Hepatocyte (in vitro differentiated cells): ENCODE data around the gene SYNJ1. TPM values are rescaled to one million over a fixed set of nuclear protein-coding genes. Genes with fewer than 3 reads are reported as not detected.
"Not testable (repeated sequence)": the region's sequence is repeated elsewhere in the genome, so short reads cannot be mapped to it uniquely, and the experiment has no call there.

Source experiments
- DNase-seq: peaks from one replicate; pipeline ENCODE4 v3.0.0-alpha.2; 2016; ENCODE audit warnings: low spot score
- H2AFZ ChIP-seq: fragments of 200-600 bp; sonication (generic); 2 replicates; pipeline ENCODE4 v1.6.0; 2016; ENCODE audit warnings: antibody characterized with exemption, mild to moderate bottlenecking
- H3K27ac ChIP-seq: fragments of 200-600 bp; sonication (generic); 2 replicates; pipeline ENCODE4 v1.5.1; 2016; ENCODE audit warnings: mild to moderate bottlenecking
- H3K27me3 ChIP-seq: fragments of 200-600 bp; sonication (generic); 2 replicates; pipeline ENCODE4 v1.6.1; 2016
- H3K36me3 ChIP-seq: fragments of 200-600 bp; sonication (generic); replicated peaks from 2 replicates; pipeline ENCODE4 v1.5.1; 2016; ENCODE audit warnings: low read depth; ENCODE audit not compliant: insufficient read depth
- H3K4me1 ChIP-seq: fragments of 200-600 bp; sonication (generic); 2 replicates; pipeline ENCODE4 v1.5.1; 2016; ENCODE audit warnings: mild to moderate bottlenecking, moderate library complexity; ENCODE audit not compliant: insufficient read depth
- H3K4me2 ChIP-seq: fragments of 200-600 bp; sonication (generic); 2 replicates; pipeline ENCODE4 v1.6.0; 2016
- H3K4me3 ChIP-seq: fragments of 200-600 bp; sonication (generic); 2 replicates; pipeline ENCODE4 v1.5.1; 2016; ENCODE audit warnings: mild to moderate bottlenecking
- H3K79me2 ChIP-seq: fragments of 200-600 bp; sonication (generic); 2 replicates; pipeline ENCODE4 v1.6.0; 2017; ENCODE audit warnings: mild to moderate bottlenecking
- H3K9me2 ChIP-seq: fragments of 200-600 bp; sonication (generic); replicated peaks from 2 replicates; pipeline ENCODE4 v1.6.0; 2017; ENCODE audit warnings: mild to moderate bottlenecking; ENCODE audit not compliant: insufficient read depth
- H3K9me3 ChIP-seq: fragments of 200-600 bp; sonication (generic); 2 replicates; pipeline ENCODE4 v1.5.1; 2016; ENCODE audit warnings: low read depth, mild to moderate bottlenecking
- H4K20me1 ChIP-seq: fragments of 200-600 bp; sonication (generic); 2 replicates; pipeline ENCODE4 v1.6.0; 2016; ENCODE audit warnings: mild to moderate bottlenecking; ENCODE audit not compliant: insufficient read depth, poor library complexity, severe bottlenecking
- EZH2 ChIP-seq: fragments of 200-600 bp; sonication (generic); IDR thresholded peaks from 2 replicates; pipeline ENCODE4 v1.6.1; 2016; ENCODE audit warnings: antibody characterized with exemption, mild to moderate bottlenecking, borderline replicate concordance
- EZH2phosphoT487 ChIP-seq: fragments of 200-600 bp; sonication (generic); IDR thresholded peaks from one replicate; pipeline ENCODE4 v1.6.1; 2018; ENCODE audit warnings: antibody characterized with exemption, mild to moderate bottlenecking, low read depth, moderate library complexity; ENCODE audit not compliant: unreplicated experiment, severe bottlenecking
- WGBS: methylation state at CpG from one replicate; pipeline ENCODE4 v1.1.6; 2016; ENCODE audit warnings: low lambda C conversion rate; ENCODE audit errors: missing lambda C conversion rate; 5-methylcytosine and 5-hydroxymethylcytosine counted together
- polyA plus RNA-seq: library from polyadenylated mRNA; unstranded; fragments of >200 nt; fragmentation: Nextera tagmentation; extraction: Ambion mirVana; gene quantifications from 2 replicates; pipeline ENCODE4 v1.2.1, GENCODE V29; 2016
- total RNA-seq: library from RNA; depleted of rRNA; stranded (reverse); fragments of >200 nt; gene quantifications from 2 replicates; pipeline ENCODE4 v1.2.3, GENCODE V29; 2014
- TF ChIP-seq, protein P1 (sequence below): fragments of 200-600 bp; sonication (generic); IDR thresholded peaks from 2 replicates; pipeline ENCODE4 v1.5.1; 2016; ENCODE audit warnings: antibody characterized with exemption, mild to moderate bottlenecking; ENCODE audit not compliant: poor library complexity

The SYNJ1 gene
- total and polyA plus RNA-seq, 2 experiments from 2014 or later, result 3.9 to 8.9 TPM

- peak overlapping the region; percentile 65 for H3K27ac ChIP-seq
- H3K79me2 ChIP-seq, result peaks cover 4% of the 10 kb centered on the region
- no peaks in the 10 kb centered on the region for H3K27me3 ChIP-seq
- no peaks in the 10 kb centered on the region for H4K20me1 ChIP-seq
- no peaks in the 10 kb centered on the region for H3K9me3 ChIP-seq
- H3K4me1 ChIP-seq, result peaks cover 15% of the 10 kb centered on the region
- no peak for DNase-seq
- no peaks in the 10 kb centered on the region for H3K36me3 ChIP-seq
- 73% methylated on average over 3 of the region's 3 CpGs for WGBS
- H3K4me2 ChIP-seq, result no peak overlapping the region
- TF ChIP-seq, protein P1, sequence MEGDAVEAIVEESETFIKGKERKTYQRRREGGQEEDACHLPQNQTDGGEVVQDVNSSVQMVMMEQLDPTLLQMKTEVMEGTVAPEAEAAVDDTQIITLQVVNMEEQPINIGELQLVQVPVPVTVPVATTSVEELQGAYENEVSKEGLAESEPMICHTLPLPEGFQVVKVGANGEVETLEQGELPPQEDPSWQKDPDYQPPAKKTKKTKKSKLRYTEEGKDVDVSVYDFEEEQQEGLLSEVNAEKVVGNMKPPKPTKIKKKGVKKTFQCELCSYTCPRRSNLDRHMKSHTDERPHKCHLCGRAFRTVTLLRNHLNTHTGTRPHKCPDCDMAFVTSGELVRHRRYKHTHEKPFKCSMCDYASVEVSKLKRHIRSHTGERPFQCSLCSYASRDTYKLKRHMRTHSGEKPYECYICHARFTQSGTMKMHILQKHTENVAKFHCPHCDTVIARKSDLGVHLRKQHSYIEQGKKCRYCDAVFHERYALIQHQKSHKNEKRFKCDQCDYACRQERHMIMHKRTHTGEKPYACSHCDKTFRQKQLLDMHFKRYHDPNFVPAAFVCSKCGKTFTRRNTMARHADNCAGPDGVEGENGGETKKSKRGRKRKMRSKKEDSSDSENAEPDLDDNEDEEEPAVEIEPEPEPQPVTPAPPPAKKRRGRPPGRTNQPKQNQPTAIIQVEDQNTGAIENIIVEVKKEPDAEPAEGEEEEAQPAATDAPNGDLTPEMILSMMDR, result no peak
- no peak for TF ChIP-seq EZH2phosphoT487
- TF ChIP-seq EZH2, result no peak
- no peaks in the 10 kb centered on the region for H3K9me2 ChIP-seq
- H2AFZ ChIP-seq, result no peak overlapping the region
- H3K4me3 ChIP-seq, result no peak overlapping the region
Observed at GRCh38 chr21:32741336-32741735, 13.5 kb upstream of the SYNJ1 start.

DNA sequence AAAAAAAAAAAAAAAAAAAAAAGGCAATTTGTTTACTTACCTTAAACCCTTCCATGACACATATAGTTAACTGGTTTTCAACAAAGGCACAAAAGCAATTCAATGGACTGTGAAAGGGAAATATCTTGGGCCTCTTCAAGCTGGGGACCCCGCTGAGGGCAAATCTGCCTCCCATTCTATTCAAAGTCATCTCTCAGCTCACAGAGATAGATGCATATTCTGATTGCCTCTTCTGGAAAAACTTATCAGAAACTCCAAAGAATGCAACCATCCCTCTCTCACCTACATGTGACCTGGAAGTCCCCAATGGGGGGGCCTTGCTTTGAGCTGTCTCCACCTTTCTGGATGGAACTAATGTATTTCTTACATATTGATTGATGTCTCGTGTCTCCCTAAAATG, 12.1 kb upstream of the SYNJ1 start:
- Histone ChIP-seq H4K20me1 (no peaks in the 10 kb centered on the region), H3K4me3 (no peak overlapping the region), H3K27ac (no peak overlapping the region), H3K79me2 (no peaks in the 10 kb centered on the region), H3K36me3 (no peaks in the 10 kb centered on the region), H3K4me2 (no peak overlapping the region), H3K9me3 (no peaks in the 10 kb centered on the region), H3K27me3 (no peaks in the 10 kb centered on the region), H3K4me1 (peaks cover 15% of the 10 kb centered on the region), H2AFZ (no peak overlapping the region), H3K9me2 (no peaks in the 10 kb centered on the region)
- no peak for TF ChIP-seq EZH2
- TF ChIP-seq, protein P1, result no peak
- TF ChIP-seq EZH2phosphoT487, result no peak
- no peak for DNase-seq
- WGBS, result 97% methylated on average over 2 of the region's 2 CpGs

DNA sequence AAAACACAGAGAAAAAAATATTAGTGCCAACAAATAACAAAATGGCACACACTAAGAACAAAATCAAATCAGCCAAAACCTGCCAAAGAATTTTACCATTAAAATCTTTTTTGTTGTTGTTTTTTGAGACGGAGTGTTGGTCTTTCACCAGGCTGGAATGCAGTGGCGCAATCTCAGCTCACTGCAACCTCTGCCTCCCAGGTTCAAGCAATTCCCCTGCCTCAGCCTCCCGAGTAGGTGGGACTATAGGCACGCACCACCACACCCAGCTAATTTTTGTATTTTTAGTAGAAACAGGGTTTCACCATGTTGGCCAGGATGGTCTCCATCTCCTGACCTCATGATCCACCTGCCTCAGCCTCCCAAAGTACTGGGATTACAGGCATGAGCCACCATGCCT, 8.3 kb upstream of the SYNJ1 start:
- not testable (repeated sequence) for H3K4me1 ChIP-seq, H2AFZ ChIP-seq, H4K20me1 ChIP-seq, H3K9me2 ChIP-seq, H3K36me3 ChIP-seq, H3K4me2 ChIP-seq, H3K79me2 ChIP-seq, H3K9me3 ChIP-seq, DNase-seq, H3K27ac ChIP-seq, H3K27me3 ChIP-seq, H3K4me3 ChIP-seq
- 90% methylated on average over 4 of the region's 4 CpGs for WGBS

- Histone ChIP-seq H4K20me1 (no peaks in the 10 kb centered on the region), H2AFZ (no peak overlapping the region), H3K36me3 (no peaks in the 10 kb centered on the region), H3K4me1 (peaks cover 6% of the 10 kb centered on the region), H3K4me3 (no peak overlapping the region), H3K9me2 (no peaks in the 10 kb centered on the region), H3K79me2 (no peaks in the 10 kb centered on the region), H3K27me3 (no peaks in the 10 kb centered on the region), H3K9me3 (no peaks in the 10 kb centered on the region), H3K4me2 (no peak overlapping the region), H3K27ac (no peak overlapping the region)
- no peak for DNase-seq
- TF ChIP-seq EZH2 (no peak), EZH2phosphoT487 (no peak)
- TF ChIP-seq, protein P1, result no peak
- WGBS, result 89% methylated on average over 2 of the region's 2 CpGs
Observed at GRCh38 chr21:32735524-32735923, 7.7 kb upstream of the SYNJ1 start.
